ENCODE results near the gene FHL1.
"Not testable (repeated sequence)": the region's sequence is repeated elsewhere in the genome, so short reads cannot be mapped to it uniquely, and the experiment has no call there.

FHL1 gene

GRCh38 chrX:136237074-136237473, 89.7 kb downstream of the FHL1 start:
- Histone ChIP-seq H3K4me3 (ENCODE audit: low read length) (no peak overlapping the region), H3K27ac (ENCODE audit: low read length) (no peak overlapping the region), H3K9me3 (ENCODE audit: insufficient read depth, low read depth, low read length) (no peaks in the 10 kb centered on the region), H3K9ac (ENCODE audit: low read depth, low read length) (no peak overlapping the region), H3K36me3 (ENCODE audit: insufficient read depth, low read depth, low read length) (peaks cover 67% of the 10 kb centered on the region), H3K27me3 (ENCODE audit: insufficient read depth, low read length) (no peaks in the 10 kb centered on the region), H3K4me1 (ENCODE audit: insufficient read depth, low read length) (no peaks in the 10 kb centered on the region)

- H3K4me3 ChIP-seq (ENCODE audit: low read length); H3K4me1 ChIP-seq (ENCODE audit: insufficient read depth, low read length); H3K27ac ChIP-seq (ENCODE audit: low read length); H3K27me3 ChIP-seq (ENCODE audit: insufficient read depth, low read length); H3K9me3 ChIP-seq (ENCODE audit: insufficient read depth, low read depth, low read length); H3K9ac ChIP-seq (ENCODE audit: low read depth, low read length): not testable (repeated sequence)
- peaks cover 67% of the 10 kb centered on the region for H3K36me3 ChIP-seq (ENCODE audit: insufficient read depth, low read depth, low read length)
Measured at GRCh38 chrX:136237849-136238248, 90.5 kb downstream of the FHL1 start.

GRCh38 chrX:136246201-136246600, 98.9 kb downstream of the FHL1 start:
- H3K27ac ChIP-seq (ENCODE audit: low read length), result no peak overlapping the region
- no peaks in the 10 kb centered on the region; the same call in 1 of the 2 replicates for H3K27me3 ChIP-seq (ENCODE audit: insufficient read depth, low read length)
- no peak overlapping the region for H3K4me3 ChIP-seq (ENCODE audit: low read length)
- no peaks in the 10 kb centered on the region for H3K4me1 ChIP-seq (ENCODE audit: insufficient read depth, low read length)
- peaks cover 33% of the 10 kb centered on the region for H3K36me3 ChIP-seq (ENCODE audit: insufficient read depth, low read depth, low read length)
- H3K9me3 ChIP-seq (ENCODE audit: insufficient read depth, low read depth, low read length), result no peaks in the 10 kb centered on the region
- H3K9ac ChIP-seq (ENCODE audit: low read depth, low read length), result no peak overlapping the region

- H3K4me3 ChIP-seq (ENCODE audit: low read length), result peak overlapping the region; percentile 78
- peak overlapping the region; percentile 61; the same call in 1 of the 2 replicates for H3K9ac ChIP-seq (ENCODE audit: low read depth, low read length)
- H3K36me3 ChIP-seq (ENCODE audit: insufficient read depth, low read depth, low read length), result no peaks in the 10 kb centered on the region
- H3K27me3 ChIP-seq (ENCODE audit: insufficient read depth, low read length), result no peaks in the 10 kb centered on the region; the same call in 1 of the 2 replicates
- no peaks in the 10 kb centered on the region for H3K9me3 ChIP-seq (ENCODE audit: insufficient read depth, low read depth, low read length)
- H3K27ac ChIP-seq (ENCODE audit: low read length), result no peak overlapping the region
- no peaks in the 10 kb centered on the region for H3K4me1 ChIP-seq (ENCODE audit: insufficient read depth, low read length)
Measured at GRCh38 chrX:136250191-136251040, 103.1 kb downstream of the FHL1 start.

GRCh38 chrX:136251041-136251991, 104.0 kb downstream of the FHL1 start, which contains the start of gene MAP7D3:
TSS of gene MAP7D3 (minus strand) at chrX:136251400. CDS start at chrX:136251358, 42 bp downstream.
- peak within 1 kb of the TSS; percentile 78 for H3K4me3 ChIP-seq (ENCODE audit: low read length)
- peak within 1 kb of the TSS; percentile 67; the same call in 1 of the 2 replicates for H3K9ac ChIP-seq (ENCODE audit: low read depth, low read length)
- H3K9me3 ChIP-seq (ENCODE audit: insufficient read depth, low read depth, low read length), result no peaks in the 10 kb centered on the region
- no peak within 1 kb of the TSS for H3K27ac ChIP-seq (ENCODE audit: low read length)
- H3K27me3 ChIP-seq (ENCODE audit: insufficient read depth, low read length), result no peaks in the 10 kb centered on the region; the same call in 1 of the 2 replicates
- H3K4me1 ChIP-seq (ENCODE audit: insufficient read depth, low read length), result no peaks in the 10 kb centered on the region
- H3K36me3 ChIP-seq (ENCODE audit: insufficient read depth, low read depth, low read length), result no peaks in the 10 kb centered on the region

GRCh38 chrX:136255541-136255940, 108.2 kb downstream of the FHL1 start:
- H3K9ac ChIP-seq (ENCODE audit: low read depth, low read length), result no peak overlapping the region
- H3K36me3 ChIP-seq (ENCODE audit: insufficient read depth, low read depth, low read length), result no peaks in the 10 kb centered on the region
- H3K9me3 ChIP-seq (ENCODE audit: insufficient read depth, low read depth, low read length), result no peaks in the 10 kb centered on the region
- H3K27me3 ChIP-seq (ENCODE audit: insufficient read depth, low read length), result no peaks in the 10 kb centered on the region
- H3K27ac ChIP-seq (ENCODE audit: low read length), result no peak overlapping the region
- H3K4me3 ChIP-seq (ENCODE audit: low read length), result no peak overlapping the region
- H3K4me1 ChIP-seq (ENCODE audit: insufficient read depth, low read length), result no peaks in the 10 kb centered on the region

GRCh38 chrX:136256026-136256425, 108.7 kb downstream of the FHL1 start:
- Histone ChIP-seq H3K9me3 (ENCODE audit: insufficient read depth, low read depth, low read length) (no peaks in the 10 kb centered on the region), H3K27me3 (ENCODE audit: insufficient read depth, low read length) (no peaks in the 10 kb centered on the region), H3K4me3 (ENCODE audit: low read length) (no peak overlapping the region), H3K4me1 (ENCODE audit: insufficient read depth, low read length) (no peaks in the 10 kb centered on the region), H3K36me3 (ENCODE audit: insufficient read depth, low read depth, low read length) (no peaks in the 10 kb centered on the region), H3K9ac (ENCODE audit: low read depth, low read length) (no peak overlapping the region), H3K27ac (ENCODE audit: low read length) (no peak overlapping the region)

- Histone ChIP-seq H3K9me3 (ENCODE audit: insufficient read depth, low read depth, low read length) (no peaks in the 10 kb centered on the region), H3K9ac (ENCODE audit: low read depth, low read length) (no peak overlapping the region), H3K27me3 (ENCODE audit: insufficient read depth, low read length) (no peaks in the 10 kb centered on the region), H3K27ac (ENCODE audit: low read length) (no peak overlapping the region), H3K4me1 (ENCODE audit: insufficient read depth, low read length) (no peaks in the 10 kb centered on the region), H3K4me3 (ENCODE audit: low read length) (no peak overlapping the region), H3K36me3 (ENCODE audit: insufficient read depth, low read depth, low read length) (no peaks in the 10 kb centered on the region)
Measured at GRCh38 chrX:136258951-136259350, 111.6 kb downstream of the FHL1 start.

- no peak overlapping the region for H3K4me3 ChIP-seq (ENCODE audit: low read length)
- no peaks in the 10 kb centered on the region for H3K36me3 ChIP-seq (ENCODE audit: insufficient read depth, low read depth, low read length)
- H3K27ac ChIP-seq (ENCODE audit: low read length), result no peak overlapping the region
- no peaks in the 10 kb centered on the region for H3K27me3 ChIP-seq (ENCODE audit: insufficient read depth, low read length)
- no peaks in the 10 kb centered on the region for H3K4me1 ChIP-seq (ENCODE audit: insufficient read depth, low read length)
- H3K9me3 ChIP-seq (ENCODE audit: insufficient read depth, low read depth, low read length), result no peaks in the 10 kb centered on the region
- H3K9ac ChIP-seq (ENCODE audit: low read depth, low read length), result no peak overlapping the region
Measured at GRCh38 chrX:136259543-136259942, 112.2 kb downstream of the FHL1 start.

- no peak overlapping the region for H3K27ac ChIP-seq (ENCODE audit: low read length)
- no peaks in the 10 kb centered on the region for H3K9me3 ChIP-seq (ENCODE audit: insufficient read depth, low read depth, low read length)
- H3K9ac ChIP-seq (ENCODE audit: low read depth, low read length), result no peak overlapping the region
Measured at GRCh38 chrX:136260776-136261175, 113.4 kb downstream of the FHL1 start.

More at GRCh38 chrX:136260776-136261175, 113.4 kb downstream of the FHL1 start:
- Histone ChIP-seq H3K36me3 (ENCODE audit: insufficient read depth, low read depth, low read length) (no peaks in the 10 kb centered on the region), H3K4me3 (ENCODE audit: low read length) (no peak overlapping the region), H3K4me1 (ENCODE audit: insufficient read depth, low read length) (no peaks in the 10 kb centered on the region), H3K27me3 (ENCODE audit: insufficient read depth, low read length) (no peaks in the 10 kb centered on the region)
